B cell (primary cell): ENCODE data around the gene SAP130. TPM values are rescaled to one million over a fixed set of nuclear protein-coding genes. Genes with fewer than 3 reads are reported as not detected.

Experiments used
- ATAC-seq: fragments of 200-7000 bp; cut with Tn5 transposase; one replicate; pipeline ENCODE4 v1.10.0; 2021; ENCODE audit warnings: low read depth, mild to moderate bottlenecking, moderate number of reproducible peaks, moderate library complexity
- CTCF ChIA-PET: fragments of 350-600 bp; sonication (Branson Sonifier 250); formaldehyde crosslinking; loops from one replicate; lab custom pipeline; 2021; ENCODE audit warnings: antibody characterized with exemption, inconsistent platforms; lab: Charles Lee
- POLR2A ChIA-PET: fragments of 350-600 bp; sonication (Branson Sonifier 250); formaldehyde crosslinking; loops from one replicate; lab custom pipeline; 2021; ENCODE audit warnings: antibody characterized with exemption; lab: Charles Lee
- DNase-seq: peaks from one replicate; pipeline ENCODE4 v3.0.0; 2013
- H2AFZ ChIP-seq: 2 replicates; pipeline ENCODE4 v1.6.1; 2012; ENCODE audit warnings: mild to moderate bottlenecking, low read depth, low read length; ENCODE audit not compliant: insufficient read depth, poor library complexity, severe bottlenecking
- H3K27ac ChIP-seq, 2 donors: 1 replicate in 1 of 2; 2 replicates in 1 of 2; pipeline ENCODE4 v1.5.1; 2012 to 2013; ENCODE audit warnings: low read length in 2 of 2, mild to moderate bottlenecking in 2 of 2, moderate library complexity in 1 of 2
- H3K27me3 ChIP-seq, 4 experiments: fragments of 200-600 bp in 1 of 4; sonication (generic) in 1 of 4; replicated peaks in 1 of 4; 1 replicate in 2 of 4; 2 replicates in 2 of 4; pipeline versions ENCODE4 v1.6.1 to v1.7.0; 2013 to 2016; ENCODE audit warnings: low read length in 3 of 4, mild to moderate bottlenecking in 2 of 4, mixed read lengths in 1 of 4, moderate library complexity in 1 of 4; ENCODE audit not compliant: insufficient read depth in 4 of 4, control insufficient read depth in 3 of 4; ENCODE audit errors: control extremely low read depth in 1 of 4
- H3K36me3 ChIP-seq, 2 experiments: replicated peaks in 1 of 2; 1 replicate in 1 of 2; 2 replicates in 1 of 2; pipeline versions ENCODE4 v1.6.1 to v1.7.1; 2013; ENCODE audit warnings: low read length in 1 of 2; ENCODE audit not compliant: insufficient read depth in 2 of 2, control insufficient read depth in 1 of 2; ENCODE audit errors: control extremely low read depth in 1 of 2, extremely low read depth in 1 of 2
- H3K4me1 ChIP-seq, 2 donors: fragments of 200-600 bp in 1 of 2; sonication (generic) in 1 of 2; 1 replicate in 1 of 2; 2 replicates in 1 of 2; pipeline versions ENCODE4 v1.5.1 to v1.6.1; 2013 to 2017; ENCODE audit warnings: low read length in 2 of 2; ENCODE audit not compliant: control insufficient read depth in 2 of 2, insufficient read depth in 2 of 2
- H3K4me2 ChIP-seq: replicated peaks from 2 replicates; pipeline ENCODE3; 2012; ENCODE audit warnings: mild to moderate bottlenecking, low read depth, low read length; ENCODE audit not compliant: poor library complexity, severe bottlenecking
- H3K4me3 ChIP-seq, 5 experiments: fragments of 200-600 bp in 1 of 5; sonication (generic) in 1 of 5; 1 replicate in 3 of 5; 2 replicates in 2 of 5; pipeline versions ENCODE4 v1.5.1 to v1.7.0; 2011 to 2016; ENCODE audit warnings: low read length in 4 of 5, mild to moderate bottlenecking in 4 of 5, low read depth in 2 of 5, control low read depth in 1 of 5, moderate library complexity in 1 of 5; ENCODE audit not compliant: insufficient read depth in 1 of 5; ENCODE audit errors: control extremely low read depth in 1 of 5, extremely low read depth in 1 of 5
- H3K79me2 ChIP-seq: fragments of 200-600 bp; sonication (generic); one replicate; pipeline ENCODE4 v1.6.0; 2016; ENCODE audit warnings: low read length; ENCODE audit not compliant: control insufficient read depth, insufficient read depth
- H3K9ac ChIP-seq: fragments of 200-600 bp; sonication (generic); 2 replicates; pipeline ENCODE4 v1.6.1; 2017; ENCODE audit warnings: mild to moderate bottlenecking, low read length, moderate library complexity
- H3K9me3 ChIP-seq, 3 donors: one replicate each; pipeline versions ENCODE4 v1.6.1 to v1.7.1; 2013; ENCODE audit warnings: low read length in 2 of 3; ENCODE audit not compliant: control insufficient read depth in 2 of 3, insufficient read depth in 1 of 3; ENCODE audit errors: control extremely low read depth in 1 of 3
- H4K20me1 ChIP-seq: 2 replicates; pipeline ENCODE4 v1.6.0; 2012; ENCODE audit warnings: mild to moderate bottlenecking, low read length; ENCODE audit not compliant: insufficient read depth, control insufficient read depth, poor library complexity, severe bottlenecking
- H3K27ac Mint-ChIP-seq: one replicate; pipeline ENCODE4 v1.8.0; 2021; ENCODE audit warnings: mixed read lengths
- H3K27me3 Mint-ChIP-seq: one replicate; pipeline ENCODE4 v1.8.0; 2021; ENCODE audit warnings: mixed read lengths
- H3K4me1 Mint-ChIP-seq: one replicate; pipeline ENCODE4 v1.8.0; 2021; ENCODE audit warnings: mixed read lengths
- H3K4me3 Mint-ChIP-seq: one replicate; pipeline ENCODE4 v1.8.0; 2021; ENCODE audit warnings: mixed read lengths
- H3K9me3 Mint-ChIP-seq: one replicate; pipeline ENCODE4 v1.8.0; 2022; ENCODE audit warnings: mixed read lengths; ENCODE audit not compliant: insufficient read depth
- CTCF ChIP-seq: fragments of 200-600 bp; IDR thresholded peaks from one replicate; pipeline ENCODE4 v1.8.0; 2022; ENCODE audit warnings: antibody characterized with exemption, mild to moderate bottlenecking
- EZH2 ChIP-seq: IDR thresholded peaks from 2 replicates; pipeline ENCODE4 v1.6.1; 2012; ENCODE audit warnings: borderline replicate concordance, low read depth, mild to moderate bottlenecking, moderate library complexity, low read length; ENCODE audit not compliant: insufficient read depth, poor library complexity, severe bottlenecking
- WGBS: methylation state at CpG from one replicate; pipeline ENCODE4 v1.1.5; 2013; ENCODE audit warnings: missing lambda C conversion rate; ENCODE audit not compliant: insufficient coverage; 5-methylcytosine and 5-hydroxymethylcytosine counted together
- intact Hi-C: fragments of 100-400 bp; cut with micrococcal nuclease; formaldehyde crosslinking; loops from one replicate; pipeline ENCODE4 v1.10.0; 2022
- polyA plus RNA-seq: library from polyadenylated mRNA; depleted of rRNA; stranded (reverse); fragments of >200 nt; gene quantifications from 2 replicates; pipeline ENCODE4 v1.2.3, GENCODE V29; 2012
- total RNA-seq, 2 donors: library from RNA; stranded (reverse); fragments of 120-200 nt in 1 of 2; gene quantifications; 1 replicate in 1 of 2; 2 replicates in 1 of 2; pipeline versions ENCODE4 v1.2.3 to v1.2.4, GENCODE V29; 2013 to 2022

The SAP130 gene
- total and polyA plus RNA-seq, 2 donors (not counting 1 experiment from before 2014, with no cell fraction given), result 13.4 to 40.1 TPM

DNA sequence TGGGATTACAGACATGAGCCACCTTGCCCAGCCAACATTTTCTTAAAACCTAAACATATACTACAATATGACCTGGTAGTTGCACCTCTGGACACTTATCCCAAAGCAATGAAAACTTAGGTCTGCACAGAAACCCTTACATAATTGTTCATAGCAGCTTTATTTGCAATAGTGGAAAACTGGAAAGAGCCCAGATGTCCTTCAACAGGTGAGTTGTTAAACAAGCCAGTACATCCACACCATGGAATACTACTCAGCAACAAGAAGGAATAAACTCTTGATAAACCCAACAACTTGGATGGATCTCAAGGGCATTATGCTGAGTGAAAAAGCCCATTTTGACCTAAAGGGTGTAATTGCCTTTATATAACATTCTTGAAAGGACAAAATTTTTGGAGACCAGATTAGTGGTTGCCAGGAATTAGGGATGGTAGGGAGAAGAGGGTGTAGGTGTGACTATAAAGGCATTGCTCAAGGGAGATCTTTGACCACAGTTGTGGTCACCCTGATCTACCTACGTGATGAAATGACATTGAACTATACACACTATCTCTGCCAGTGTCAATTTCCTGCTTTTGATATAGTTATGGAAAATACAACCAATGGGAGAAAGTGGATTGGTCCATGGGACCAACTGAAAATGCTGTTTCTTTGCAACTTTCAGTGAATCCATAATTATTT lies 130.2 kb downstream of the SAP130 start:
- H3K27ac ChIP-seq, result peak overlapping the region in 1 of 2 donors; percentile 53
- no peaks in the 10 kb centered on the region for H3K36me3 ChIP-seq
- DNase-seq (no peak), ATAC-seq (no peak)
- H3K27me3 ChIP-seq, result no peaks in the 10 kb centered on the region
- no peaks in the 10 kb centered on the region for H4K20me1 ChIP-seq
- POLR2A ChIA-PET, result interaction anchor here (0.6 kb wide), 1 partner anchor 576 kb away, joined by 3 read pairs; no protein-coding TSS in a partner anchor
- peaks cover 19% of the 10 kb centered on the region for H3K4me1 Mint-ChIP-seq
- peaks cover 21 to 22% of the 10 kb centered on the region in 2 donors for H3K4me1 ChIP-seq
- no peaks in the 10 kb centered on the region for H3K79me2 ChIP-seq
- no peaks in the 10 kb centered on the region for H3K9me3 ChIP-seq
- H3K4me3 Mint-ChIP-seq, result no peak overlapping the region
- TF ChIP-seq CTCF (no peak), EZH2 (no peak)
- WGBS, result no CpG with 5 or more reads among the region's 1 CpG
- H3K4me3 ChIP-seq, result peak overlapping the region in 1 of 5 experiments; percentile 41
- peak overlapping the region; percentile 10 for H3K27ac Mint-ChIP-seq
- no peaks in the 10 kb centered on the region for H3K9me3 Mint-ChIP-seq
- H3K27me3 Mint-ChIP-seq, result no peaks in the 10 kb centered on the region
- H2AFZ ChIP-seq, result peak overlapping the region; percentile 40
- peak overlapping the region; percentile 68 for H3K4me2 ChIP-seq
- intact Hi-C loops, result no loop called here
- H3K9ac ChIP-seq, result peak overlapping the region; percentile 29
- CTCF ChIA-PET, result no interaction called here

DNA sequence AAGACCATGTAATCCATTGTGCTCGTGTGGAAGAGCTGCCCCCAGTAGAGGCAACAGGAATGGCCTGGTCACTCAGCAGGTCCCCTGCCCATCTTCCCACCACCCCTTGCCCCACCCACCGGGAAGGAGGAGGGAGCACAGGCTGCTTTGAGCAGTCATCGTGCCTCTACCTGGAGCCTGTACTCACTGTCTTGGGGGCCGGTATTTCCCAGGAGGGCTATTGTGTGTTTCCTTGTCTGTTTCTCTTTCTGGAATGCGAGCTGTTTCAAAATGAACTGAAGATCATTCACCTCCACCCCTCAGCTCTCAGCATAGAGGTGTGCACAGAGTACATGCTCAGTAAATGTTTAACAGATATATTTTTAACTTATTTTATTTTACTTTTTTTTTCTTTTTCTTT lies 134.4 kb downstream of the SAP130 start:
- peaks cover 14 to 16% of the 10 kb centered on the region in 2 donors for H3K4me1 ChIP-seq
- DNase-seq (no peak), ATAC-seq (no peak)
- H3K27ac ChIP-seq, result no peak overlapping the region
- TF ChIP-seq CTCF, result no peak
- no peak for TF ChIP-seq EZH2
- H3K9me3 ChIP-seq, result no peaks in the 10 kb centered on the region
- no peaks in the 10 kb centered on the region for H3K27me3 ChIP-seq
- H4K20me1 ChIP-seq, result no peaks in the 10 kb centered on the region
- H3K9me3 Mint-ChIP-seq, result no peaks in the 10 kb centered on the region
- peaks cover 0 to 1% of the 10 kb centered on the region in 2 experiments for H3K36me3 ChIP-seq
- CTCF ChIA-PET, result no interaction called here
- peaks cover 4% of the 10 kb centered on the region for H3K79me2 ChIP-seq
- WGBS, result 100% methylated on average over 1 of the region's 5 CpGs
- no peak overlapping the region for H3K4me3 ChIP-seq
- no peak overlapping the region for H2AFZ ChIP-seq
- intact Hi-C loops, result no loop called here
- POLR2A ChIA-PET, result interaction anchor here (0.7 kb wide), 1 partner anchor 129 kb away, joined by 5 read pairs; no protein-coding TSS in a partner anchor
- no peak overlapping the region for H3K9ac ChIP-seq
- no peaks in the 10 kb centered on the region for H3K27me3 Mint-ChIP-seq
- no peak overlapping the region for H3K4me2 ChIP-seq
- no peak overlapping the region for H3K27ac Mint-ChIP-seq
- H3K4me1 Mint-ChIP-seq, result peaks cover 15% of the 10 kb centered on the region
- no peak overlapping the region for H3K4me3 Mint-ChIP-seq
